H9 (cell line): ENCODE results near the gene FKBP10. TPM values are rescaled to one million over a fixed set of nuclear protein-coding genes. Genes with fewer than 3 reads are reported as not detected.

Experiments used
- DNase-seq: peaks from one replicate; pipeline ENCODE4 v3.0.0-alpha.2; 2017
- H2AFZ ChIP-seq: one replicate; pipeline ENCODE4 v1.6.1; 2013; ENCODE audit warnings: mild to moderate bottlenecking, low read length, control low read depth, moderate library complexity
- H2AK5ac ChIP-seq: 2 replicates; pipeline ENCODE4 v1.6.1; 2013; ENCODE audit warnings: low read length, control low read depth, mixed read lengths; ENCODE audit not compliant: insufficient read length
- H2BK120ac ChIP-seq: one replicate; pipeline ENCODE4 v1.6.1; 2013; ENCODE audit warnings: low read depth, mild to moderate bottlenecking, low read length, control low read depth, inconsistent platforms; ENCODE audit not compliant: poor library complexity, severe bottlenecking
- H2BK12ac ChIP-seq: 2 replicates; pipeline ENCODE4 v1.6.1; 2013; ENCODE audit warnings: low read length, control low read depth, mixed read lengths, low read depth; ENCODE audit not compliant: insufficient read length
- H2BK15ac ChIP-seq: 2 replicates; pipeline ENCODE4 v1.6.1; 2013; ENCODE audit warnings: low read depth, low read length, control low read depth
- H2BK20ac ChIP-seq: one replicate; pipeline ENCODE4 v1.6.1; 2013; ENCODE audit warnings: low read depth, mild to moderate bottlenecking, low read length, control low read depth, inconsistent platforms; ENCODE audit not compliant: poor library complexity, severe bottlenecking
- H2BK5ac ChIP-seq: 2 replicates; pipeline ENCODE4 v1.6.1; 2013; ENCODE audit warnings: low read length, control low read depth, mixed read lengths; ENCODE audit not compliant: insufficient read length
- H3K14ac ChIP-seq: 2 replicates; pipeline ENCODE4 v1.6.1; 2013; ENCODE audit warnings: low read length, control low read depth; ENCODE audit not compliant: insufficient read depth
- H3K18ac ChIP-seq: 2 replicates; pipeline ENCODE4 v1.6.1; 2013; ENCODE audit warnings: low read depth, mild to moderate bottlenecking, mixed read lengths, low read length, control low read depth; ENCODE audit not compliant: insufficient read length
- H3K23ac ChIP-seq: 2 replicates; pipeline ENCODE4 v1.6.1; 2013; ENCODE audit warnings: low read length, control low read depth, mixed read lengths, low read depth; ENCODE audit not compliant: insufficient read length
- H3K23me2 ChIP-seq: 2 replicates; pipeline ENCODE4 v1.6.1; 2013; ENCODE audit warnings: low read depth, mild to moderate bottlenecking, mixed read lengths, low read length, control low read depth; ENCODE audit not compliant: insufficient read length, poor library complexity, severe bottlenecking
- H3K27ac ChIP-seq: 2 replicates; pipeline ENCODE4 v1.5.1; 2013; ENCODE audit warnings: low read length, control low read depth, mixed read lengths, low read depth; ENCODE audit not compliant: insufficient read length
- H3K27me3 ChIP-seq: 2 replicates; pipeline ENCODE4 v1.6.1; 2013; ENCODE audit warnings: low read length, control low read depth, inconsistent platforms; ENCODE audit not compliant: insufficient read depth
- H3K4ac ChIP-seq: 2 replicates; pipeline ENCODE4 v1.6.1; 2013; ENCODE audit warnings: low read depth, mild to moderate bottlenecking, control low read depth, inconsistent platforms, low read length, moderate library complexity
- H3K4me1 ChIP-seq: 2 replicates; pipeline ENCODE4 v1.6.1; 2013; ENCODE audit warnings: low read length, control low read depth, inconsistent platforms; ENCODE audit not compliant: insufficient read depth
- H3K4me2 ChIP-seq: 2 replicates; pipeline ENCODE4 v1.6.1; 2013; ENCODE audit warnings: low read length, control low read depth, mixed read lengths; ENCODE audit not compliant: insufficient read length, insufficient read depth
- H3K56ac ChIP-seq: 2 replicates; pipeline ENCODE4 v1.6.1; 2013; ENCODE audit warnings: low read depth, mild to moderate bottlenecking, mixed read lengths, low read length, control low read depth; ENCODE audit not compliant: insufficient read length
- H3K79me1 ChIP-seq: 2 replicates; pipeline ENCODE4 v1.6.1; 2013; ENCODE audit warnings: low read depth, mild to moderate bottlenecking, moderate library complexity, low read length, control low read depth, inconsistent platforms; ENCODE audit not compliant: insufficient read depth, poor library complexity, severe bottlenecking
- H3K79me2 ChIP-seq: 2 replicates; pipeline ENCODE4 v1.6.1; 2013; ENCODE audit warnings: low read length, control low read depth, inconsistent platforms; ENCODE audit not compliant: insufficient read depth
- H3K9ac ChIP-seq: 2 replicates; pipeline ENCODE4 v1.6.1; 2013; ENCODE audit warnings: low read length, control low read depth, mixed read lengths; ENCODE audit not compliant: insufficient read length; ENCODE audit errors: extremely low read depth
- H3K9me3 ChIP-seq: one replicate; pipeline ENCODE4 v1.6.1; 2013; ENCODE audit warnings: low read depth, low read length, inconsistent platforms; ENCODE audit not compliant: control insufficient read depth
- H3T11ph ChIP-seq: one replicate; pipeline ENCODE4 v1.6.1; 2013; ENCODE audit warnings: mild to moderate bottlenecking, low read length, control low read depth, inconsistent platforms
- H4K20me1 ChIP-seq: one replicate; pipeline ENCODE4 v1.6.1; 2013; ENCODE audit not compliant: control insufficient read depth, insufficient read length, insufficient read depth
- H4K5ac ChIP-seq: 2 replicates; pipeline ENCODE4 v1.6.1; 2013; ENCODE audit warnings: low read depth, mild to moderate bottlenecking, mixed read lengths, low read length, control low read depth; ENCODE audit not compliant: insufficient read length
- H4K8ac ChIP-seq: replicated peaks from 2 replicates; pipeline ENCODE4 v1.6.1; 2013; ENCODE audit warnings: low read length, control low read depth, mixed read lengths, low read depth; ENCODE audit not compliant: insufficient read length
- H4K91ac ChIP-seq: 2 replicates; pipeline ENCODE4 v1.6.1; 2013; ENCODE audit warnings: low read depth, mild to moderate bottlenecking, moderate library complexity, mixed read lengths, low read length, control low read depth; ENCODE audit not compliant: insufficient read length
- H3K27ac Mint-ChIP-seq, 3 experiments: 2 replicates in 2 of 3; 3 replicates in 1 of 3; pipeline ENCODE4 v1.8.0; 2020 to 2021; ENCODE audit warnings: mixed read lengths in 3 of 3, mild to moderate bottlenecking in 1 of 3, moderate library complexity in 1 of 3
- H3K27me3 Mint-ChIP-seq: 2 replicates; pipeline ENCODE4 v1.8.0; 2021; ENCODE audit warnings: low read depth, mild to moderate bottlenecking, moderate library complexity, mixed read lengths
- H3K36me3 Mint-ChIP-seq, 3 experiments: 2 replicates in 2 of 3; 3 replicates in 1 of 3; pipeline ENCODE4 v1.8.0; 2020 to 2021; ENCODE audit warnings: low read depth in 3 of 3, mixed read lengths in 3 of 3; ENCODE audit not compliant: insufficient read depth in 1 of 3
- H3K4me1 Mint-ChIP-seq, 2 experiments: 2 replicates each; pipeline ENCODE4 v1.8.0; 2020; ENCODE audit warnings: mixed read lengths in 2 of 2
- H3K4me3 Mint-ChIP-seq, 2 experiments: 2 replicates in 1 of 2; 3 replicates in 1 of 2; pipeline ENCODE4 v1.8.0; 2020 to 2021; ENCODE audit warnings: mild to moderate bottlenecking in 2 of 2, mixed read lengths in 2 of 2, moderate library complexity in 1 of 2
- H3K9me3 Mint-ChIP-seq, 2 experiments: 2 replicates in 1 of 2; 3 replicates in 1 of 2; pipeline ENCODE4 v1.8.0; 2020; ENCODE audit warnings: mild to moderate bottlenecking in 2 of 2, mixed read lengths in 2 of 2, moderate library complexity in 1 of 2
- CTCF ChIP-seq: fragments of 200-600 bp; sonication (generic); conservative IDR thresholded peaks from 3 replicates; pipeline ENCODE4 v1.8.0; 2021; ENCODE audit warnings: antibody characterized with exemption, mild to moderate bottlenecking
- WGBS: extraction: QIAGEN DNeasy Blood & Tissue Kit; methylation state at CpG from one replicate; pipeline ENCODE4 v1.1.7; 2013; ENCODE audit warnings: missing lambda C conversion rate, low lambda C conversion rate, mixed read lengths; ENCODE audit not compliant: insufficient read length; ENCODE audit errors: extremely low coverage; 5-methylcytosine and 5-hydroxymethylcytosine counted together
- total RNA-seq: library from RNA; stranded (reverse); gene quantifications from 2 replicates; pipeline ENCODE4 v1.2.1, GENCODE V29; 2021

The FKBP10 gene
- total RNA-seq, 1 experiment from 2014 or later: 166 TPM

- H2AFZ ChIP-seq: no peak within 1 kb of the TSS
Observed at GRCh38 chr17:41786227-41787020, 26.4 kb upstream of the FKBP10 start, which contains the start of gene JUP. Gene JUP, minus strand, starts transcription at chr17:41786711. Its CDS starts 14,857 bp downstream, at chr17:41771854.

More at GRCh38 chr17:41786227-41787020, 26.4 kb upstream of the FKBP10 start, which contains the start of gene JUP:
- no peak within 1 kb of the TSS for H3T11ph ChIP-seq
- Mint-ChIP-seq H3K36me3 (peaks cover 8 to 15% (median 10%) of the 10 kb centered on the region in 3 experiments), H3K27me3 (peaks cover 9% of the 10 kb centered on the region), H3K9me3 (no peaks in the 10 kb centered on the region; a peak in 1 of 5 replicates), H3K4me1 (peaks cover 34 to 46% of the 10 kb centered on the region in 2 experiments), H3K27ac (peak within 1 kb of the TSS; percentile 98 to 99 (median 98)), H3K4me3 (peak within 1 kb of the TSS; percentile 77 to 92)
- no peak within 1 kb of the TSS; the same call in 1 of the 2 replicates for H2BK15ac ChIP-seq
- peaks cover 8% of the 10 kb centered on the region for H3K23me2 ChIP-seq
- H3K79me1 ChIP-seq: no peaks in the 10 kb centered on the region
- H4K8ac ChIP-seq: no peak within 1 kb of the TSS
- TF ChIP-seq CTCF: peak; percentile 97
- H2BK12ac ChIP-seq: no peak within 1 kb of the TSS
- no CpG with 5 or more reads among the region's 79 CpGs for WGBS
- H4K91ac ChIP-seq: no peak within 1 kb of the TSS
- H3K23ac ChIP-seq: no peak within 1 kb of the TSS
- H4K20me1 ChIP-seq: no peaks in the 10 kb centered on the region
- peak within 1 kb of the TSS; percentile 32 for H3K18ac ChIP-seq
- no peak within 1 kb of the TSS for H2BK120ac ChIP-seq
- no peak within 1 kb of the TSS for H2BK20ac ChIP-seq
- peak; percentile 100 for DNase-seq
- H3K9me3 ChIP-seq: no peaks in the 10 kb centered on the region
- H2BK5ac ChIP-seq: no peak within 1 kb of the TSS
- H2AK5ac ChIP-seq: no peak within 1 kb of the TSS
- H3K4ac ChIP-seq: no peak within 1 kb of the TSS
- no peak within 1 kb of the TSS for H3K56ac ChIP-seq
- peaks cover 2% of the 10 kb centered on the region; the same call in 1 of the 2 replicates for H3K4me1 ChIP-seq
- H3K27me3 ChIP-seq: no peaks in the 10 kb centered on the region
- H4K5ac ChIP-seq: no peak within 1 kb of the TSS
- peak within 1 kb of the TSS; percentile 57 for H3K4me2 ChIP-seq
- H3K14ac ChIP-seq: peak within 1 kb of the TSS; percentile 82
- H3K9ac ChIP-seq: peak within 1 kb of the TSS; percentile 35
- no peak within 1 kb of the TSS for H3K27ac ChIP-seq
- H3K79me2 ChIP-seq: no peaks in the 10 kb centered on the region; the same call in 1 of the 2 replicates
